Measurements from ENCODE around the gene AFAP1. TPM values are rescaled to one million over a fixed set of nuclear protein-coding genes. Genes with fewer than 3 reads are reported as not detected.

AFAP1 gene
- total RNA-seq, 4 donors from 2014 or later: 14.8 to 28.3 (median 19.4) TPM

DNA sequence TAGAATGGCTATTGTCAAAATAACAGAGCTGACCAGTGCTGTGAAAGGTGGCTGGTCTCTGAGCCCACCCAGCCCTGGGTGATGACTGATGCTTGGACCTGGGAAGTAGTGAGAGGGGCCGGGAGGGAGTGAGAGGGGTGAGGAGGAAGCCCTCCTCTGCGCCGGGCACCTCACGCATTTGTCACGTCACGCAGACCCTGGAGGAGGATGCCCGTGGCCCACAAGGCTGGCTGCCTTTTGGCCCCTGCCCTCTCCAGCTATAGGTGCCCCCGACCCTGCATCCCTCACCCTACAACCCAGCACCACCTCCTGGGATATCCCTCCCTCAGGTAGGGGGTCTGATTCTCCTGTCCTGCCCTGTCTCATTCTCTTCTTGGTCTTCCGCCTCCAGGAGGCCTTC, 207.4 kb downstream of the AFAP1 start:
- TF ChIP-seq CTCF (IDR thresholded peaks at IDR 0.05; ENCODE audit: low read depth): no peak

DNA sequence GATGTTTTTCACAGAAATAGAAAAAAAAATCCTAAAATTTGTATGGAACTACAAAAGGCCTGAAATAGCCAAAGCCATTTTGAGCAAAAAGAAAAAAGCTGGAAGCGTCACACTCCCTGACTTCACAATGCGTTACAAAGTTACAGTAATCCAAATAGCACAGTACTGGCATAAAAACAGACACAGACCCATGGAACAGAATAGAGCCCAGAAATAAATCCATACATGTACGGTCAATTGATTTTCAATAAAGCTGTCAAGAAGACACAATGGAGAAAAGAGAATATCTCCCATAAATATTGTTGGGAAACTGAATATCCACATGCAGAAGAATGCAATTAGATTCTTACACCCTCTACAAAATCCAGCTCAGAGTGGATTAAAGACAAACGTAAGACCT, 208.2 kb downstream of the AFAP1 start:
- TF ChIP-seq CTCF (IDR thresholded peaks at IDR 0.05; ENCODE audit: low read depth): no peak

- no peak for TF ChIP-seq CTCF (IDR thresholded peaks at IDR 0.05; ENCODE audit: low read depth)
Observed at GRCh38 chr4:7727749-7728148, 211.9 kb downstream of the AFAP1 start.

DNA sequence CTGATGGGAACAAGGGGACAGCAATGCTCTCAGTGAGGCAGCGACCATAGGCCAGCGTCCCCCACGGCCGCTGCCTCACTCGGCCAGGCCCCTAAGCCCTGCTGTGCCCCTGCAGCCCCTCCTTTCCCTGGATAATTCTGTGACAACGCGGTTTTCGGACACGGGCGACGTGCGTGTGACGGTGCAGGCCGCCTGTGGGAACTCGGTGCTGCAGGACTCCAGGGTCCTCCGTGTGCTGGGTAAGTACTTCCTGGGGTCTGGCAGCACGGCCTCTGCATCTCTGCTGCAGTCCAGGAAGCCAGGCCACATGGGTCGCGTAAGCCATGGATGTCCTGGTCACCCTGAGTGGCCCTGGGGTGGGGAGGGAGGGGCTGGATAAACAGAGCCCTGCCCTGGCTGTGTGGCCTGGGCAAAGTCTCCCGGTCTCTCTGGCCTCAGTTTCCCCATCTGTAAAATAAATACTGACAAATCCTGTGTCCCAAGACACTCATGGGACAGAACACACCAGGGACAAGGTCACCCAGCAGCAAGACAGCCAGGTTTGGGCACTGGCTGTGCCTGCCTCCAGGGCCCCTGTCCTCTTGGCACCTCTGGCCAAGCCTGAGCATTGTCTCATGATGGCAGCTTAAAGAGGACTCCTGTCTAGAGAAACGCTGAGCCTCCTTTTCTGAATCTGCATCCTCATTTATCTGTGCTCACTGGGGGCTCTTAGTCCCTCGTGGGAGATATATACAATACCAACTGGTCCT, 212.8 kb downstream of the AFAP1 start:
- TF ChIP-seq CTCF (IDR thresholded peaks at IDR 0.05; ENCODE audit: low read depth): no peak

GRCh38 chr4:7725951-7726350, 213.7 kb downstream of the AFAP1 start:
- TF ChIP-seq CTCF (IDR thresholded peaks at IDR 0.05; ENCODE audit: low read depth): no peak

DNA sequence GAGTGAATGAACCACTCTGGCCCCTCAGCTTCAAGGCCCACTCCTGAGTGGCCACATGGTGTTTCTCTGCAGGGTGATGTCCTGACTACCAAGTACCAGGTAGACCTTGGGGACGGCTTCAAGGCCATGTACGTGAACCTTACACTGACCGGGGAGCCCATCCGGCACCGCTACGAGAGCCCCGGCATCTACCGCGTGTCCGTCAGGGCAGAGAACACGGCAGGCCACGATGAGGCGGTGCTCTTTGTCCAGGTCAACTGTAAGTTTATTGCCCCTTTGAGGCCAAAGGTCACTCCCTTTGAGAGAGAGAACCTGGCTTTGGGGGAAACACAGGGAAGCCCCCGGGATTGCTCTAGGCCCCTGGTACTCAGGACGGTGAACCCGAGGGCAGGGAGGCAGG, 216.0 kb downstream of the AFAP1 start:
- no peak for TF ChIP-seq CTCF (IDR thresholded peaks at IDR 0.05; ENCODE audit: low read depth)

- no peak for TF ChIP-seq CTCF (IDR thresholded peaks at IDR 0.05; ENCODE audit: low read depth)
Observed at GRCh38 chr4:7722766-7723387, 216.8 kb downstream of the AFAP1 start.
